Measurements from ENCODE around the gene RHBDD3. TPM values are rescaled to one million over a fixed set of nuclear protein-coding genes. Genes with fewer than 3 reads are reported as not detected.
A peak's percentile ranks its signal among the peaks of the same experiment; 100 is the strongest.

The RHBDD3 gene
- polyA plus RNA-seq (2012; ENCODE audit: insufficient read depth, insufficient read length, low read depth) = 79.5 TPM

GRCh38 chr22:29267858-29268510 is at the start of gene RHBDD3, which contains the start of gene EWSR1:
TSS of gene RHBDD3 (minus strand) at chr22:29267981. CDS start at chr22:29265626, 2,355 bp downstream.
TSS of gene EWSR1 (plus strand) at chr22:29268268. CDS start at chr22:29268337, 69 bp downstream.
- DNase-seq = peak; percentile 98
- no peaks in the 10 kb centered on the region for H3K27me3 ChIP-seq
- H3K4me3 ChIP-seq (ENCODE audit: low read depth, low read length) = peak within 1 kb of the TSS; percentile 97
- H3K4me1 ChIP-seq = no peaks in the 10 kb centered on the region; the same call in 1 of the 2 replicates
- no peak for TF ChIP-seq CTCF (IDR thresholded peaks at IDR 0.05; ENCODE audit: low read depth, low read length)
- peaks cover 71% of the 10 kb centered on the region for H3K36me3 ChIP-seq
- no peaks in the 10 kb centered on the region for H3K9me3 ChIP-seq

- H3K27me3 ChIP-seq = peaks cover 52% of the 10 kb centered on the region
- no peak for TF ChIP-seq CTCF (IDR thresholded peaks at IDR 0.05; ENCODE audit: low read depth, low read length)
- H3K4me3 ChIP-seq (ENCODE audit: low read depth, low read length) = no peak overlapping the region
- no peaks in the 10 kb centered on the region for H3K36me3 ChIP-seq
- H3K9me3 ChIP-seq = no peaks in the 10 kb centered on the region
- H3K4me1 ChIP-seq = peaks cover 2% of the 10 kb centered on the region; the same call in 1 of the 2 replicates
- DNase-seq = no peak
These were observed 48.5 kb upstream of the RHBDD3 start for GRCh38 chr22:29316141-29316828.

- DNase-seq = no peak
- H3K4me3 ChIP-seq (ENCODE audit: low read depth, low read length) = no peak within 1 kb of the TSS; the same call in 1 of the 2 replicates
- no peak for TF ChIP-seq CTCF (IDR thresholded peaks at IDR 0.05; ENCODE audit: low read depth, low read length)
These were observed 47.7 kb upstream of the RHBDD3 start, which contains the start of gene RASL10A for GRCh38 chr22:29315286-29316140. TSS of gene RASL10A (minus strand) at chr22:29315697. CDS start at chr22:29315246, 451 bp downstream.

GRCh38 chr22:29314537-29315285 is 46.9 kb upstream of the RHBDD3 start:
- H3K4me1 ChIP-seq = peaks cover 7% of the 10 kb centered on the region
- DNase-seq = no peak
- no peaks in the 10 kb centered on the region for H3K9me3 ChIP-seq
- H3K36me3 ChIP-seq = no peaks in the 10 kb centered on the region
- no peak overlapping the region for H3K4me3 ChIP-seq (ENCODE audit: low read depth, low read length)
- H3K27me3 ChIP-seq = peaks cover 52% of the 10 kb centered on the region
- no peak for TF ChIP-seq CTCF (IDR thresholded peaks at IDR 0.05; ENCODE audit: low read depth, low read length)

More at GRCh38 chr22:29315286-29316140, 47.7 kb upstream of the RHBDD3 start, which contains the start of gene RASL10A:
- H3K27me3 ChIP-seq = peaks cover 52% of the 10 kb centered on the region
- H3K4me1 ChIP-seq = peaks cover 7% of the 10 kb centered on the region
- H3K36me3 ChIP-seq = no peaks in the 10 kb centered on the region
- H3K9me3 ChIP-seq = no peaks in the 10 kb centered on the region

GRCh38 chr22:29313576-29314466 is 46.0 kb upstream of the RHBDD3 start:
- no peak for DNase-seq
- no peak overlapping the region for H3K4me3 ChIP-seq (ENCODE audit: low read depth, low read length)
- H3K36me3 ChIP-seq = no peaks in the 10 kb centered on the region

More at GRCh38 chr22:29313576-29314466, 46.0 kb upstream of the RHBDD3 start:
- no peak for TF ChIP-seq CTCF (IDR thresholded peaks at IDR 0.05; ENCODE audit: low read depth, low read length)
- Histone ChIP-seq H3K9me3 (no peaks in the 10 kb centered on the region), H3K27me3 (peaks cover 52% of the 10 kb centered on the region), H3K4me1 (peaks cover 7% of the 10 kb centered on the region)

Measured in BE2C (cell line).